ENCODE results near the gene GPR35. TPM values are rescaled to one million over a fixed set of nuclear protein-coding genes. Genes with fewer than 3 reads are reported as not detected.
A peak's percentile ranks its signal among the peaks of the same experiment; 100 is the strongest.

GPR35 gene
- polyA plus RNA-seq, 1 of the 3 experiments (the other 2 are of a cell fraction), result 1.2 TPM

DNA sequence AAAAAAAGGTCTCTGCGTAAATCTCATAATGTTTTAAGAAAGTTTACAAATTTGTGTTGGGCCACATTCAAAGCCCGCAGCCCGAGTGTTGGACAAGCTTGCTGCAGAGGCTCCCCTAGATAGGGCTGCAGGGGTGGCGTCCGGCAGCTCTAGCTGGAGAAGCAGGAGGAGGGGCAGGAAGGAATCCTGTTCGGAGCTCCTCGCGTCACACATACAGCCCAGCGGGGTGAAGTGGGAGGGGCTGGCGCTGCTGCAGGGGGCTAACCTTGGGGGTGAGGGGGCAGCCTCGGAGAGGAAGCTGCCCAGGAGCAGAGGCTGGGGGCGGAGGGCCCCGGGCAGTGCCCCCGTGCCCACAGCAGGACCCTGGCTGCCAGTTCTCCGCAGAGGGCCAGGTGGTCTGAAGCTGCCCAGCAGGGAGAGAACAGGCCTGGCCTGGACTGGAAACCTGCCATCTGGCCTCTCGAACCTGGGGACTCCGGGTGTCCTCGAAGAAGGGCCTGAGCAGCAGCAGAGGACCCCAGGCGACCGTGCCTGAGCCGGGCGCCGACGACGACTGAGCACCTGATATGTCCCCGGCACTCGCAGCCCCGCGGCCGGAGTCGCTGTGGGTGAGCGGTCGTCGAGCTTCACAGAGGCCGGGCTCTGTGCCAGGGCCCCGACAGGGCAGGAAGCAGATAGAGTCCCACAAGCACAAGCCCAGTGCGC lies 2.6 kb upstream of the GPR35 start:
- H3K9ac ChIP-seq, result no peak overlapping the region
- no peak overlapping the region for H3K4me3 ChIP-seq (ENCODE audit: low read depth in 2 of 2, low read length in 1 of 2)
- POLR2A ChIA-PET, result interaction anchor here (0.6 to 0.7 kb wide), 2 partner anchors 36 to 138 kb away, joined by 3 to 4 read pairs; partner anchors contain the start of gene CAPN10
- H3K36me3 ChIP-seq (replicated peaks in 1 of 2; ENCODE audit: control insufficient read depth in 1 of 2, insufficient read depth in 2 of 2, low read length in 1 of 2), result no peaks in the 10 kb centered on the region
- no peaks in the 10 kb centered on the region for H3K9me2 ChIP-seq
- WGBS (ENCODE audit: low lambda C conversion rate), result 74% methylated on average over 14 of the region's 37 CpGs
- H3K79me2 ChIP-seq (ENCODE audit: insufficient read depth), result no peaks in the 10 kb centered on the region
- no peaks in the 10 kb centered on the region for H3K27me3 ChIP-seq (ENCODE audit: insufficient read depth)
- no peak overlapping the region for H2AFZ ChIP-seq (ENCODE audit: low read depth)
- peaks cover 0 to 25% of the 10 kb centered on the region in 2 experiments; a peak in 1 of 4 replicates for H3K4me1 ChIP-seq (ENCODE audit: control insufficient read depth in 1 of 2, insufficient read depth in 2 of 2, low read depth in 1 of 2, low read length in 1 of 2)
- TF ChIP-seq FOXM1 (IDR thresholded peaks at IDR 0.05; ENCODE audit: low read depth) (no peak), EP300 (IDR thresholded peaks at IDR 0.05; ENCODE audit: borderline replicate concordance in 1 of 2, low read depth in 1 of 2, low read length in 1 of 2) (no peak), TCF12 (IDR thresholded peaks at IDR 0.05) (no peak), EZH2phosphoT487 (IDR thresholded peaks at IDR 0.05; ENCODE audit: borderline replicate concordance, low read depth) (no peak), GABPA (IDR thresholded peaks at IDR 0.05; ENCODE audit: low read depth) (no peak), POLR2AphosphoS5 (IDR thresholded peaks at IDR 0.05; ENCODE audit: low read depth, low read length) (no peak)
- H3K4me2 ChIP-seq, result no peak overlapping the region
- CTCF ChIA-PET, result interaction anchor here (0.8 to 2.0 kb wide), 8 partner anchors 13 to 568 kb away, joined by 3 to 6 read pairs (median 4); partner anchors contain the start of gene CAPN10
- peak; percentile 82 for DNase-seq
- H4K20me1 ChIP-seq (ENCODE audit: insufficient read depth), result no peaks in the 10 kb centered on the region
- peak overlapping the region in 1 of 2 experiments; percentile 55; a peak in 1 of 4 replicates for H3K27ac ChIP-seq (ENCODE audit: low read depth in 2 of 2, low read length in 1 of 2)
- no peaks in the 10 kb centered on the region for H3K9me3 ChIP-seq
- H3F3A ChIP-seq (replicated peaks; ENCODE audit: insufficient read depth), result no peaks in the 10 kb centered on the region

DNA sequence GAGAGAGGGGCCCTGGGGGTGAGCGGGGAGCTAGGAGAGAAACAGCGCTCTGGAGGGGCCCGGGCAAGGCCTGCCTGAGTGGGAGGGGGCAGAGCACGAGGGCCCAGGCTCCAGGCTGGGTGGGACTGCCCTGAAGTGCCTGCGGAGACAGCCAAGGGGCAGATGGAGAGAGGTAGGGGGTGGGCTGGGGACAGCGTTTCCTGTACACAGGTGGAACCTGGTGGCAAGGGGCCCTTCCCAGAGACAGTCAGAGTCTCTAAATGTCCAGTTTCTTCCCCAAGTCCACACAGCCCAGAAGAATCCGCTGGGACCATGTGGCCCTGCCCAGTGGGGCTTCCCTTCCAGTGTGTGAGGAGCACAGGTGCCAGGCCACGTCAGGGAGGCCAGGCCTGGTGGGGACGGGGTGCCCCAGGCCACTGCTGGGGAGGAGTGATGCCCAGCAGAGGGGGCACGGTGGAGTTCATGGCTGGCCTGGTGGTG lies 1.7 kb upstream of the GPR35 start:
- Histone ChIP-seq H3K27me3 (ENCODE audit: insufficient read depth) (no peaks in the 10 kb centered on the region), H2AFZ (ENCODE audit: low read depth) (no peak overlapping the region)
- CTCF ChIA-PET, result interaction anchor here (1.0 to 1.5 kb wide), 3 partner anchors 19 to 569 kb away, joined by 3 to 4 read pairs (median 3); no protein-coding TSS in a partner anchor

More for the DNA sequence above, 1.7 kb upstream of the GPR35 start:
- 82% methylated on average over 4 of the region's 10 CpGs for WGBS (ENCODE audit: low lambda C conversion rate)
- Histone ChIP-seq H3K36me3 (replicated peaks in 1 of 2; ENCODE audit: control insufficient read depth in 1 of 2, insufficient read depth in 2 of 2, low read length in 1 of 2) (no peaks in the 10 kb centered on the region), H3K9me2 (no peaks in the 10 kb centered on the region), H3K4me3 (ENCODE audit: low read depth in 2 of 2, low read length in 1 of 2) (no peak overlapping the region), H3F3A (replicated peaks; ENCODE audit: insufficient read depth) (no peaks in the 10 kb centered on the region), H3K9ac (no peak overlapping the region), H3K79me2 (ENCODE audit: insufficient read depth) (no peaks in the 10 kb centered on the region), H3K4me2 (no peak overlapping the region), H3K4me1 (ENCODE audit: control insufficient read depth in 1 of 2, insufficient read depth in 2 of 2, low read depth in 1 of 2, low read length in 1 of 2) (peaks cover 0 to 25% of the 10 kb centered on the region in 2 experiments; a peak in 1 of 4 replicates), H3K9me3 (no peaks in the 10 kb centered on the region), H4K20me1 (ENCODE audit: insufficient read depth) (no peaks in the 10 kb centered on the region), H3K27ac (ENCODE audit: low read depth in 2 of 2, low read length in 1 of 2) (peak overlapping the region in 1 of 2 experiments; percentile 3; a peak in 1 of 4 replicates)
- no peak for DNase-seq
- POLR2A ChIA-PET, result no interaction called here
- no peak for TF ChIP-seq GABPA (IDR thresholded peaks at IDR 0.05; ENCODE audit: low read depth)
- TF ChIP-seq, protein P1, sequence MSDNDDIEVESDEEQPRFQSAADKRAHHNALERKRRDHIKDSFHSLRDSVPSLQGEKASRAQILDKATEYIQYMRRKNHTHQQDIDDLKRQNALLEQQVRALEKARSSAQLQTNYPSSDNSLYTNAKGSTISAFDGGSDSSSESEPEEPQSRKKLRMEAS (IDR thresholded peaks at IDR 0.05; ENCODE audit: low read depth), result no peak
- TF ChIP-seq, protein P2, sequence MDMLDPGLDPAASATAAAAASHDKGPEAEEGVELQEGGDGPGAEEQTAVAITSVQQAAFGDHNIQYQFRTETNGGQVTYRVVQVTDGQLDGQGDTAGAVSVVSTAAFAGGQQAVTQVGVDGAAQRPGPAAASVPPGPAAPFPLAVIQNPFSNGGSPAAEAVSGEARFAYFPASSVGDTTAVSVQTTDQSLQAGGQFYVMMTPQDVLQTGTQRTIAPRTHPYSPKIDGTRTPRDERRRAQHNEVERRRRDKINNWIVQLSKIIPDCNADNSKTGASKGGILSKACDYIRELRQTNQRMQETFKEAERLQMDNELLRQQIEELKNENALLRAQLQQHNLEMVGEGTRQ (IDR thresholded peaks at IDR 0.05; ENCODE audit: borderline replicate concordance, low read depth, low read length), result no peak
- no peak for TF ChIP-seq NRF1 (IDR thresholded peaks at IDR 0.05; ENCODE audit: low read depth, low read length)
- no peak for TF ChIP-seq NFIC (IDR thresholded peaks at IDR 0.05; ENCODE audit: borderline replicate concordance)
- no peak for TF ChIP-seq JUND (IDR thresholded peaks at IDR 0.05)

Measured in SK-N-SH (cell line).